ENCODE results near the gene C16orf96.
"Not testable (repeated sequence)": the region's sequence is repeated elsewhere in the genome, so short reads cannot be mapped to it uniquely, and the experiment has no call there.

Gene C16orf96

DNA sequence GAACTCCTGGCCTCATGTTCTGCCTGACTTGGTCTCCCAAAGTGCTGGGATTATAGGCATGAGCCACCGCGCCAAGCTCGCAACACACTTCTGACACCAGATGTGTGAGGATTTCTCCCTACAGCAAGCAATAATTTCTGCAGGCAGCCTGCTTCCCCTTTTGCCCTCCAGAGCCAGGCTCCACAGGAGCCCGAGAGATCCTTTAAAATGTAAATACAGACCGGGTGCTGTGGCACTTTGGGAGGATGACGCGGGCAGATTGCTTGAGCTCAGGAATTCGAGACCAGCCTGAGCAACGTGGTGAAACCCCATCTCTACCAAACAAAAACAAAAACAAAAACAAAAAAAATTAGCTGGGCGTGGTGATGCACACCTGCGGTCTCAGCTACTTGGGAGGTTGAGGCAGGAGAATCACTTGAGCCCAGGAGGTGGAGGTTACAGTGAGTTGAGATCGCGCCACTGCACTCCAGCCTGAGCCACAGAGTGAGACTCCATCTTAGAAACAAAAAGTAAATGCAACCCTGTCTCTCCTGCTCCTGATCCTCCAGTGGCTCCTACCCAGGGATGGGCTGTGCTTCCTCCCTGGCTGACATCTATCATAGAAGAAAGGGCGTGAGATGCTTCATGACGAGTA is 14.7 kb downstream of the C16orf96 start:
- Mint-ChIP-seq H3K27ac (no peak overlapping the region), H3K9me3 (ENCODE audit: low read depth) (no peaks in the 10 kb centered on the region), H3K4me3 (no peak overlapping the region), H3K36me3 (no peaks in the 10 kb centered on the region), H3K27me3 (no peaks in the 10 kb centered on the region), H3K4me1 (ENCODE audit: low read depth) (peaks cover 7% of the 10 kb centered on the region)

- no peaks in the 10 kb centered on the region for H3K9me3 Mint-ChIP-seq (ENCODE audit: low read depth)
- H3K4me3 Mint-ChIP-seq, result no peak overlapping the region
- peaks cover 1% of the 10 kb centered on the region for H3K4me1 Mint-ChIP-seq (ENCODE audit: low read depth)
- H3K36me3 Mint-ChIP-seq, result no peaks in the 10 kb centered on the region
- H3K27me3 Mint-ChIP-seq, result no peaks in the 10 kb centered on the region
- H3K27ac Mint-ChIP-seq, result no peak overlapping the region
These were observed 16.6 kb downstream of the C16orf96 start for GRCh38 chr16:4572715-4573114.

DNA sequence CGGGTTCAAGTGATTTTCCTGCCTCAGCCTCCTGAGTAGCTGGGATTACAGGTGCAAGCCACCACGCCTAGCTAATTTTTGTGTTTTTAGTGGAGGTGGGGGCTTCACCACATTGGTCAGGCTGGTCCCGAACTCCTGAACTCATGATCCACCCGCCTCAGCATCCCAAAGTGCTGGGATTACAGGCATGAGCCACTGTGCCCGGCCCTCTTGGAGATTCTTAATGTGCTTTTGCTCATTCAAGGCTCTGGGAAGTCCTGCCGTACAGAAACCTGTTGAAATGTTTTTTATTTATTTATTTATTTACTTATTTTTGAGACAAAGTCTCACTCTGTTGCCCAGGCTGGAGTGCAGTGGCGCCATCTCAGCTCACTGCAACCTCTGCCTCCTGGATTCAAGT is 17.8 kb downstream of the C16orf96 start:
- H3K9me3 Mint-ChIP-seq (ENCODE audit: low read depth); H3K27me3 Mint-ChIP-seq; H3K27ac Mint-ChIP-seq: not testable (repeated sequence)

GRCh38 chr16:4574919-4575705 is 19.0 kb downstream of the C16orf96 start:
- H3K27ac Mint-ChIP-seq, result no peak overlapping the region
- H3K4me1 Mint-ChIP-seq (ENCODE audit: low read depth), result peaks cover 1% of the 10 kb centered on the region
- H3K27me3 Mint-ChIP-seq, result no peaks in the 10 kb centered on the region
- H3K4me3 Mint-ChIP-seq, result no peak overlapping the region
- H3K36me3 Mint-ChIP-seq, result no peaks in the 10 kb centered on the region
- H3K9me3 Mint-ChIP-seq (ENCODE audit: low read depth), result no peaks in the 10 kb centered on the region

More for the DNA sequence above, 17.8 kb downstream of the C16orf96 start:
- not testable (repeated sequence) for H3K4me3 Mint-ChIP-seq; H3K36me3 Mint-ChIP-seq; H3K4me1 Mint-ChIP-seq (ENCODE audit: low read depth)

DNA sequence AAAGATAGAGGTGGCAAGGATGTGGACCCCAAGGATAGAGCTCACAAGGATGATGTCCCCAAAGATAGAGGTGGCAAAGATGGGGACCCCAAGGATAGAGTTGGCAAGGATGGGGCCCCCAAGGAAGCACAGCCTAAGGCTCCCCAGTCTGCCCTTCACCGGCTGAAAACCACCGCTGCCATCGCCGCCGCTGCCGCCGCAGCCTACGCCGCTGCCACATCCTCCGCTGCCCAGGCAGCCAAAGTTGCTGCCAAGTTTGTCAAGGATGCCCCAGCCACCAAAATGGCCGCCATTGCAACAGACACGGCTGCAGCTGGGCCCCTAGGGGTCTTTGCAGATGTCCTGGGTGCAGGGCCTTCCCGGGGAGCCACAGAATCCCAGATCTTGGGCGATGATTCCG is 19.9 kb downstream of the C16orf96 start:
- no peak overlapping the region for H3K4me3 Mint-ChIP-seq
- no peaks in the 10 kb centered on the region for H3K27me3 Mint-ChIP-seq
- H3K9me3 Mint-ChIP-seq (ENCODE audit: low read depth), result no peaks in the 10 kb centered on the region
- H3K36me3 Mint-ChIP-seq, result no peaks in the 10 kb centered on the region
- H3K4me1 Mint-ChIP-seq (ENCODE audit: low read depth), result peaks cover 1% of the 10 kb centered on the region
- H3K27ac Mint-ChIP-seq, result no peak overlapping the region

GRCh38 chr16:4578961-4579530 is 22.9 kb downstream of the C16orf96 start:
- Mint-ChIP-seq H3K4me1 (ENCODE audit: low read depth) (peaks cover 1% of the 10 kb centered on the region), H3K4me3 (no peak overlapping the region), H3K27me3 (no peaks in the 10 kb centered on the region), H3K36me3 (no peaks in the 10 kb centered on the region), H3K27ac (no peak overlapping the region), H3K9me3 (ENCODE audit: low read depth) (no peaks in the 10 kb centered on the region)

DNA sequence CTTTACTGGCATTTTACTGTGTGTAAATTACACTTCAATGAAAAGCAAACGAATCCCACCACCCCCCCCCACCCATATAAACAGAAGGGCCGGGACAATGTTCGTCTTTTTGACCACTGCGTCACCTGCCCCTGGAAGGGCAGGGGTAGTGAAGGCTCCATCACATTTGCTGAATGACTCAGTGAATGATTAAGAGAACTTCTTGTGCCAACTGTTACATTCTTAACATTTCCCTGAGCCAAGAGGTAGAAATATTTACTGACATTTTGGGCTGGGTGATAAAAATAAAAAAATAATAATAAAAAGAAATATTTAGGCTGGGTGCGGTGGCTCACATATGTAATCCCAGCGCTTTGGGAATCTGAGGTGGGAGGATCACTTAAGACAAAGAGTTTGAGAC is 24.1 kb downstream of the C16orf96 start:
- Mint-ChIP-seq H3K27me3 (no peaks in the 10 kb centered on the region), H3K27ac (no peak overlapping the region), H3K4me3 (no peak overlapping the region), H3K4me1 (ENCODE audit: low read depth) (no peaks in the 10 kb centered on the region), H3K36me3 (no peaks in the 10 kb centered on the region), H3K9me3 (ENCODE audit: low read depth) (no peaks in the 10 kb centered on the region)

DNA sequence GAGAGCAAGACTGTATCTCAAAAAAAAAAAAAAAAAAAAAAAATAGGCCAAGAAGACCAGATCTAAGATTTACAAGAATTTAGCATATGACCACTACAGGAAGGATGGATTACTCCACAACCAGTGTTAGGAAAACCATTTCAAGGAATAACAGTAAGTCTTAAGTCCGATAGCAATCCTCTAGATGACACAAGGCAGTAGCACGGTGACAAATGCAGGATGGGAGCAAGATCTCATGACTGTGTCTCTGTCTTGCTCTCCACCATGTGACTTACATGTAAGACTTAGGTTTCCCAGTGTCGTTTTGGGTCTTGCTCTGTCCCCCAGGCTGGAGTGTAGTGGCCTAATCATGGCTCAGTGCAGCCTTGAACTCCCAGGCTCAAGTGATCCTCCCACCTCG is 27.8 kb downstream of the C16orf96 start:
- Mint-ChIP-seq H3K9me3 (ENCODE audit: low read depth) (no peaks in the 10 kb centered on the region), H3K4me3 (no peak overlapping the region), H3K36me3 (no peaks in the 10 kb centered on the region), H3K4me1 (ENCODE audit: low read depth) (peaks cover 4% of the 10 kb centered on the region), H3K27me3 (peaks cover 2% of the 10 kb centered on the region), H3K27ac (no peak overlapping the region)

DNA sequence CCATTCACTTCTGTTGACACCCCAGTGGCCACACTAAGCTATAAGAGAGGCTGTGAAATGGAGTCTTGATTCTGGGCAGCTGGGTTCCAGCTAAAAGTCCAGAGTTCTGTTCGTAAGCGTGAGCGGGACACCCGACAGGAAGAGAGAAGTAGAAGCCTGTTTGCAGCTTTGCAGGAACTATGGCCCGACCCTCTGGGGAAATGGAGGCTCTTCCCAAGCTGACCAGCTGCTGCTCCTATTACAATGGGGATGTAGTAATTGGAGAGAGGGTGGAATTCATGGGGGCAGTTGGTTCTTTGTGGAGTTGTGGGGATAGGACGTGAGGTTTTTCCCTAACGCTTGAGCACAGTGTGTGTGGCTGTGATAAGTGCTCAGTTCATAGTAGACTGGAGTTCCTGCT is 30.2 kb downstream of the C16orf96 start:
- H3K27me3 Mint-ChIP-seq, result peaks cover 2% of the 10 kb centered on the region
- no peaks in the 10 kb centered on the region for H3K9me3 Mint-ChIP-seq (ENCODE audit: low read depth)
- peaks cover 4% of the 10 kb centered on the region for H3K4me1 Mint-ChIP-seq (ENCODE audit: low read depth)
- H3K4me3 Mint-ChIP-seq, result no peak overlapping the region
- no peak overlapping the region for H3K27ac Mint-ChIP-seq
- no peaks in the 10 kb centered on the region for H3K36me3 Mint-ChIP-seq

GRCh38 chr16:4588386-4588785 is 32.2 kb downstream of the C16orf96 start:
- Mint-ChIP-seq H3K4me1 (ENCODE audit: low read depth) (peaks cover 4% of the 10 kb centered on the region), H3K36me3 (no peaks in the 10 kb centered on the region), H3K9me3 (ENCODE audit: low read depth) (no peaks in the 10 kb centered on the region), H3K4me3 (no peak overlapping the region), H3K27me3 (peaks cover 2% of the 10 kb centered on the region), H3K27ac (no peak overlapping the region)

- H3K27ac Mint-ChIP-seq, result no peak overlapping the region
- H3K4me1 Mint-ChIP-seq (ENCODE audit: low read depth), result peaks cover 4% of the 10 kb centered on the region
These were observed 32.8 kb downstream of the C16orf96 start for GRCh38 chr16:4588961-4589360.

DNA sequence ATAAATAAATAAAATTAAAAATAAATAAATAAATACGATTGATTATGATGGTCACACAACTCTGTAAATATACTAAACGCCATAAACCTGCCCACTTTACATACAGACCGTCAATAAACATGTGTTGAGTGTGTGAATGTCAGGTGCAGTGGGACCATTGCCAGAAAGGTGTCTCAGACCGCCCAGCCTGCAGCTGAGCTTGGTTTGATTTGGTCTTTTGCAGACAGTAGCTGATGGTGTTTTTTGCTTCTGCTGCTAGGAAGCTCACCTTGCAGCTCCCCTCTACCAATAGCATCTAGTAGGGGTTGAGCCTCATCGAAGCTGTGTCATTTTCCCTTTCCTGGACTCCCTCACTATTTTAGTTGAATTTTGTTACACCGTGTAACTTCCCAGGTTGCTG is 35.1 kb downstream of the C16orf96 start:
- Mint-ChIP-seq H3K36me3 (peaks cover 2% of the 10 kb centered on the region), H3K27ac (no peak overlapping the region), H3K27me3 (no peaks in the 10 kb centered on the region), H3K4me1 (ENCODE audit: low read depth) (no peaks in the 10 kb centered on the region), H3K4me3 (no peak overlapping the region), H3K9me3 (ENCODE audit: low read depth) (no peaks in the 10 kb centered on the region)

More at GRCh38 chr16:4588961-4589360, 32.8 kb downstream of the C16orf96 start:
- Mint-ChIP-seq H3K9me3 (ENCODE audit: low read depth) (no peaks in the 10 kb centered on the region), H3K4me3 (no peak overlapping the region), H3K36me3 (no peaks in the 10 kb centered on the region), H3K27me3 (peaks cover 2% of the 10 kb centered on the region)

DNA sequence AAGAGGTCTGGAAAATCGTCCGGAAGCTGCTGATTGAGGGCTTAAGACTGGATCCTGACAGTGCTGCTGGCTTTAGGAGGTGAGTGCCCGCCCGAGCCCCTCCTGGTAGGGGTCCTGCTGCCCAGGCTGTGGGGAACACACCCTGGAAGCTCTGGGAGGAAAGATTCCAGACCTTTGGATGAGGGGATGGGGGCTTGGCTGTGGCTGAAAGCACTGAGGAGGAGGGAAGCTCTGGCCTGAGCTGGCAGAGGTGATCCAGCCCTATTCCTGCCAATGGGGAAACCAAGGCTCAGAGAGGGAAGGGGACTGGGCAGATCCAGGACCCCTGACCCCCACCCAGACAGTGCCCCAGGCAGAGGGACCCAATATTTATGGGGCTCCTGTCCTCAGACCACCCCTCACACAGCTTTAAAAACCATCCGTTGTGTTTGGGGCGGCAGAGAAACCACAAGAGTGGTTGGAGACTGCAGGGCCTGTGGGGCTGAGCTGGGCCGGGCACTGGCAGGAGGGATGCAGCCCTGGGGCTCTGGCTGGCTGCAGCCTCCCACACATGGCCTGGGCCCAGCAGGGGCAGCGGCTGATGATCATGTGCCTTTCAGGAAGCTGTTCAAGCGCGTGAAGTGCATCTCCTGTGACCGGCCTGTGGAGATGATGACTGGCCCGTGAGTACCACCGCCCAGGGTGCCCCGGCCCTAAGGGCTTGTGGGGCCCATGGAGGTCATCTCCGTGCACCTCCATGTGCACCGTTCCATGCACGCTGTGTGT is 35.7 kb downstream of the C16orf96 start:
- H3K27me3 Mint-ChIP-seq, result no peaks in the 10 kb centered on the region
- no peaks in the 10 kb centered on the region for H3K4me1 Mint-ChIP-seq (ENCODE audit: low read depth)
- peaks cover 2% of the 10 kb centered on the region for H3K36me3 Mint-ChIP-seq
- no peak overlapping the region for H3K27ac Mint-ChIP-seq
- H3K4me3 Mint-ChIP-seq, result no peak overlapping the region
- H3K9me3 Mint-ChIP-seq (ENCODE audit: low read depth), result no peaks in the 10 kb centered on the region

GRCh38 chr16:4593086-4593485 is 36.9 kb downstream of the C16orf96 start:
- Mint-ChIP-seq H3K4me1 (ENCODE audit: low read depth) (no peaks in the 10 kb centered on the region), H3K36me3 (peaks cover 2% of the 10 kb centered on the region), H3K27ac (no peak overlapping the region)

More at GRCh38 chr16:4593086-4593485, 36.9 kb downstream of the C16orf96 start:
- Mint-ChIP-seq H3K4me3 (no peak overlapping the region), H3K27me3 (no peaks in the 10 kb centered on the region), H3K9me3 (ENCODE audit: low read depth) (no peaks in the 10 kb centered on the region)
